ENCODE results near the gene KYAT1.

- TF ChIP-seq, protein P1, sequence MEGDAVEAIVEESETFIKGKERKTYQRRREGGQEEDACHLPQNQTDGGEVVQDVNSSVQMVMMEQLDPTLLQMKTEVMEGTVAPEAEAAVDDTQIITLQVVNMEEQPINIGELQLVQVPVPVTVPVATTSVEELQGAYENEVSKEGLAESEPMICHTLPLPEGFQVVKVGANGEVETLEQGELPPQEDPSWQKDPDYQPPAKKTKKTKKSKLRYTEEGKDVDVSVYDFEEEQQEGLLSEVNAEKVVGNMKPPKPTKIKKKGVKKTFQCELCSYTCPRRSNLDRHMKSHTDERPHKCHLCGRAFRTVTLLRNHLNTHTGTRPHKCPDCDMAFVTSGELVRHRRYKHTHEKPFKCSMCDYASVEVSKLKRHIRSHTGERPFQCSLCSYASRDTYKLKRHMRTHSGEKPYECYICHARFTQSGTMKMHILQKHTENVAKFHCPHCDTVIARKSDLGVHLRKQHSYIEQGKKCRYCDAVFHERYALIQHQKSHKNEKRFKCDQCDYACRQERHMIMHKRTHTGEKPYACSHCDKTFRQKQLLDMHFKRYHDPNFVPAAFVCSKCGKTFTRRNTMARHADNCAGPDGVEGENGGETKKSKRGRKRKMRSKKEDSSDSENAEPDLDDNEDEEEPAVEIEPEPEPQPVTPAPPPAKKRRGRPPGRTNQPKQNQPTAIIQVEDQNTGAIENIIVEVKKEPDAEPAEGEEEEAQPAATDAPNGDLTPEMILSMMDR (IDR thresholded peaks at IDR 0.05) = peak in 1 of 5 experiments; percentile 40
- TF ChIP-seq EP300 (IDR thresholded peaks at IDR 0.05) (peak in 1 of 2 donors; percentile 43), POLR2A (IDR thresholded peaks at IDR 0.05) (no peak)
These were observed 40.4 kb upstream of the KYAT1 start for GRCh38 chr9:128921881-128922763.

All from tibial nerve (tissue), 4 donors.